C4-2B (cell line): ENCODE data around the gene CRAMP1.
A peak's percentile ranks its signal among the peaks of the same experiment; 100 is the strongest.
"Not testable (repeated sequence)": the region's sequence is repeated elsewhere in the genome, so short reads cannot be mapped to it uniquely, and the experiment has no call there.

Experiments
- H3K27ac ChIP-seq: fragments of 450-650 bp; 2 replicates; pipeline ENCODE4 v1.5.1; 2017
- CTCF ChIP-seq: fragments of 450-650 bp; conservative IDR thresholded peaks from 2 replicates; pipeline ENCODE4 v1.5.1; 2017; ENCODE audit warnings: mild to moderate bottlenecking
- ZFX ChIP-seq: fragments of 450-650 bp; IDR thresholded peaks from 2 replicates; pipeline ENCODE4 v1.6.1; 2017

Gene CRAMP1

DNA sequence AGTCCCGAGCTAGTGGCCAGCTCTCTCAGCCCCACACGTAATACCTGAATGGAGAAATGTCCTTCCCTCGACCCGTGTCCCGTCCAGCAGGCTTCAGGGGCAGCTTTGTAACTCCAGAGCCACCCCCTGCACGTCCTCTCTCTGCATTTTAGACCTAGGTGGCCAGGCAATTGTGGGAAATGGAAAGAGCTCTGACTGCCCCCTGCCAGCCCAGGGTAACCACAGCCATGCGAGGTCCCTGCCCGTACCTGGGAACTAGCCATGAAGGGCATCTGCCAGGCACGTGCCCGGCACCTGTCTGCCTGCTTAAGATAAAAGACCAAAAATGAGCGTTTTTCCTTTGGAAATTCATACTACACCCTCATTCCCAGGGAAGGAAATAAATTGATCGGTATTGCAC lies 103.1 kb downstream of the CRAMP1 start:
- no peak for TF ChIP-seq CTCF
- TF ChIP-seq ZFX, result no peak
- H3K27ac ChIP-seq, result no peak overlapping the region

DNA sequence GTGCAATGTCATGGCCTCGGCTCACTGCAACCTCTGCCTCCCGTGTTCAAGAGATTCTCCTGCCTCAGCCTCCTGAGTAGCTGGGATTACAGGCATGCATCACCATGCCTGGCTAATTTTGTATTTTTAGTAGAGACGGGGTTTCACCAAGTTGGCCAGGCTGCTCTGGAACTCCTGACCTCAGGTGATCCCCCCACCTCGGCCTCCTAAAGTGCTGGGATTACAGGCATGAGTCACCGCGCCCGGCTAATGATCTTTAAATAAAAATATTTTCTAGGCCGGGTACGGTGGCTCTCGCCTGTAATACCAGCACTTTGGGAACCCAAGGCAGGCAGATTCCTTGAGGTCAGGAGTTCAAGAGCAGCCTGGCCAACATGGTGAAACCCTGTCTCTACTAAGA lies 106.1 kb downstream of the CRAMP1 start:
- H3K27ac ChIP-seq, result not testable (repeated sequence)

DNA sequence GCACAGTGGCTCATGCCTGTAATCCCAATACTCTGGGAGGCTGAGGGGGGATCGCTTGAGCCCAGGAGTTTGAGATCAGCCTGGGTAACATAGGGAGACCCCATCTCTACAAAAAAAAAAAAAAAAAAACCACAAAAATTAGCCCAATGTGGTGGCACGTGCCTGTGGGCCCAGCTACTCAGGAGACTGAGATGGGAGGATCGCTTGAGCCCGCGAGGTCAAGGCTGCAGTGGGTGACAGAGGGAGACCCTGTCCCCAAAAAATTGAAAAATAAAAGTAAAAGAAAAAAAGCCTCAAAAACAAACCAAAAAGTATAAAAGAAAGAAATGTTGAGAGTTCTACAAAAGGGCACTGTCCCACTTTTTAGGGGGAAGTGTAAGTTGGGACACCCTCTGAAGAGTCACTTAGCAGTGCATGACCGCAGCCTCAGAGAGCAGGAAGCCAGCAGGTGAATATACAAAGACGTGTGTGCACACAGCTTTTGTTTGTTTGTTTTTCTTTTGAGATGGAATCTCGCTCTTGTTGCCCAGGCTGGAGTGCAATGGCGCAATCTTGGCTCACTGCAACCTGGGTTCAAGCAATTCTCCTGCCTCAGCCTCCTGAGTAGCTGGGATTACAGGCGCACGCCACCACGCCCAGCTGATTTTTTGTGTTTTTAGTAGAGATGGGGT lies 107.5 kb downstream of the CRAMP1 start:
- peak overlapping the region; percentile 36 for H3K27ac ChIP-seq

GRCh38 chr16:1721372-1721771 lies 109.2 kb downstream of the CRAMP1 start:
- no peak for TF ChIP-seq CTCF
- TF ChIP-seq ZFX, result no peak
- no peak overlapping the region for H3K27ac ChIP-seq

- H3K27ac ChIP-seq, result peak overlapping the region; percentile 2; the same call in 1 of the 2 replicates
- TF ChIP-seq CTCF (peak; percentile 87), ZFX (no peak)
Observed at GRCh38 chr16:1723450-1724147, 111.4 kb downstream of the CRAMP1 start.

DNA sequence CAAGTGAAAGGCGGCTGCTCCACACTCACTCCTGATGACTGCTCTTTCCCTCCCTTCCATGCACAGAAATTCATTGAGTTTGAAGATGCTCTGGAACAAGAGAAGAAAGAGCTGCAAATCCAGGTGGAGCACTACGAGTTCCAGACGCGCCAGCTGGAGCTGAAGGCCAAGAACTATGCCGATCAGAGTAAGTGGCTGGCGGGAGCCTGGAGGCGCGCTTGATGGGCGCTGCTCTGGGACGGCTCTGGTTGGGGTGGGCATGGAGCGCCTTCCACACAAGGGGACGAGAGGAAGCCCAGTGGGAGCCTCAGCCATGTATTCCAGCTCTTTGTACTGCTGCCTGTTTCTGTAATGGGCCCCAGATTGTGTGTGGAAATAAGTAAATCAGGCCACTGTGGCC lies 112.3 kb downstream of the CRAMP1 start:
- TF ChIP-seq CTCF, result no peak
- no peak for TF ChIP-seq ZFX
- no peak overlapping the region; the same call in 1 of the 2 replicates for H3K27ac ChIP-seq

GRCh38 chr16:1726661-1727502 lies 114.7 kb downstream of the CRAMP1 start:
- H3K27ac ChIP-seq, result no peak overlapping the region
- TF ChIP-seq ZFX (no peak), CTCF (no peak)
